ENCODE measurements around the gene PTPRN2. TPM values are rescaled to one million over a fixed set of nuclear protein-coding genes. Genes with fewer than 3 reads are reported as not detected.

PTPRN2 gene
- total and polyA plus RNA-seq, 2 of the 8 experiments (the other 6 are each of a cell fraction or from before 2014, with no cell fraction given), result 2.6 to 4.5 TPM

DNA sequence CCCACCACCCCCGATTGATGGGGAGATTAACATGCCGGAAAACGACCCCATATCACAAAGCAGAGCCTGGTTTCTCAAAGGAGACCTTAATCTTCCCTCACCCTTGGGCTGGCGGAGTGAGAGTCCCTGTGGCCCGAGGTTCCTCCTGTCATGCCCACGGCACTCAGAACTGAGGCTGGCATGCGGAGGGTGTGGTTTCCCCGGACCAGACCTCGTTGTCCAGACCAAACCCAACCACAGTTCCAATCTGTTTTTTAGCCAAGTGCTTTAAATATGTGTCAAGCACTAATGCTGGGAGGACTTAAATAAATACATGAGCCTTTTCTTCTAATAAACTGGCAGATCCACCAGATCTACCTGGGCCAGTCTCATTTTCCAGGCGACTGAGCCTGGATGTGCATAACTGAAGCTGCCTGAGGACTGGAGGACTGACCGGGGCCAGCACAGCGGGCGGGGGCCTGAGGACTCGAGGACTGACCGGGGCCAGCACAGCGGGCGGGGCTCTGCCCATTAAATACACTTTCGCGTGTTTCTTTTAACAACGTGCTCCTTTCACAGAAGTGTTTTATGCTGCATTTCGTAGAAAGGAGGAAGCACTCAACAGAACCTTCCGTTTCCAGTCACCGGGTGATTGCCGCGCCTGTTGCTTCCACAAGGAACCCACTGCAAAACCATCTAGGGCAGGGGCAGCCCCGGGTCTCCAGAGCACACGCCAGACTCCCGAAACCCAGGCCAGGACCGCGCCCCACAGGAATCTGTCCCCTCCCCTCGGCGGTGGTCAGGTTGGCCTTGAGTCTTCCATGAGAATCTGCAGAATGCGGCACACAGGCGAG is 334.6 kb downstream of the PTPRN2 start:
- Histone ChIP-seq H3K79me1 (ENCODE audit: low read depth, low read length) (peaks cover 2% of the 10 kb centered on the region; the same call in 1 of the 2 replicates), H4K20me1 (replicated peaks in 1 of 2; ENCODE audit: control insufficient read depth in 1 of 2, insufficient read depth in 2 of 2, low read length in 2 of 2) (peaks cover 0 to 6% of the 10 kb centered on the region in 2 experiments), H3K56ac (replicated peaks; ENCODE audit: insufficient read length, low read depth, low read length) (no peak overlapping the region), H2BK5ac (ENCODE audit: low read depth, low read length) (no peak overlapping the region), H3K36me3 (ENCODE audit: control insufficient read depth in 2 of 4, insufficient read depth in 4 of 4, low read length in 3 of 4) (no peaks in the 10 kb centered on the region; a peak in 1 of 8 replicates), H2BK20ac (ENCODE audit: low read length) (no peak overlapping the region), H2BK15ac (ENCODE audit: low read length) (no peak overlapping the region), H2BK12ac (ENCODE audit: low read depth, low read length) (no peak overlapping the region), H3K27me3 (replicated peaks in 1 of 4; ENCODE audit: control insufficient read depth in 3 of 4, extremely low read depth in 1 of 4, insufficient read depth in 3 of 4, low read length in 3 of 4) (no peaks in the 10 kb centered on the region), H3K4ac (replicated peaks; ENCODE audit: insufficient read length, low read depth, low read length) (no peak overlapping the region), H3K14ac (ENCODE audit: insufficient read length) (no peak overlapping the region), H4K91ac (replicated peaks; ENCODE audit: insufficient read length, low read length) (no peak overlapping the region), H3K9me3 (ENCODE audit: insufficient read depth in 2 of 2, low read depth in 1 of 2, low read length in 1 of 2) (peaks cover 28 to 62% of the 10 kb centered on the region in 2 experiments), H3K4me2 (ENCODE audit: insufficient read depth in 1 of 2, low read depth in 2 of 2, low read length in 2 of 2) (no peak overlapping the region), H2AFZ (ENCODE audit: low read length) (no peak overlapping the region), H3K9ac (replicated peaks in 1 of 4; ENCODE audit: extremely low read depth in 1 of 4, low read depth in 3 of 4, low read length in 3 of 4) (no peak overlapping the region), H2AK5ac (ENCODE audit: low read depth, low read length) (no peak overlapping the region), H3K79me2 (ENCODE audit: control insufficient read depth in 1 of 2, insufficient read depth in 2 of 2, low read length in 2 of 2) (no peaks in the 10 kb centered on the region), H4K8ac (ENCODE audit: extremely low read depth, insufficient read depth, low read length) (no peak overlapping the region), H3K27ac (ENCODE audit: low read depth, low read length) (no peak overlapping the region), H3K23me2 (ENCODE audit: low read depth, low read length) (peaks cover 6% of the 10 kb centered on the region), H4K5ac (ENCODE audit: insufficient read length, low read depth, low read length) (no peak overlapping the region), H3K23ac (ENCODE audit: insufficient read length) (no peak overlapping the region), H3K4me3 (ENCODE audit: extremely low read depth in 1 of 4, insufficient read depth in 2 of 4, low read depth in 3 of 4, low read length in 4 of 4) (no peak overlapping the region), H3K18ac (ENCODE audit: extremely low read depth, low read length) (no peak overlapping the region; the same call in 1 of the 2 replicates), H2BK120ac (replicated peaks; ENCODE audit: low read depth, low read length) (no peak overlapping the region), H3K4me1 (replicated peaks in 1 of 4; ENCODE audit: control insufficient read depth in 3 of 4, insufficient read depth in 4 of 4, low read length in 3 of 4) (no peaks in the 10 kb centered on the region; a peak in 1 of 7 replicates)
- DNase-seq (ENCODE audit: low read depth in 1 of 2, low spot score in 2 of 2), result peak in 1 of 2 experiments; percentile 37
- 85% methylated on average over 33 of the region's 34 CpGs; no CpG with 5 or more reads in 1 of the 2 experiments for WGBS, 2 experiments (ENCODE audit: extremely low coverage in 1 of 2, insufficient coverage in 1 of 2, insufficient read length in 1 of 2, insufficient replicate concordance in 2 of 2, low coverage in 1 of 2, low lambda C conversion rate in 2 of 2, missing lambda C conversion rate in 1 of 2)
- ChIA-PET CTCF (ENCODE audit: partially characterized antibody) (no interaction called here), POLR2A (ENCODE audit: partially characterized antibody) (no interaction called here)
- no peak for FAIRE-seq
- no peak for TF ChIP-seq POLR2A (IDR thresholded peaks at IDR 0.05; ENCODE audit: control extremely low read depth in 1 of 2, low read depth in 2 of 2, low read length in 2 of 2)
- no peak for TF ChIP-seq SP2 (IDR thresholded peaks at IDR 0.05; ENCODE audit: low read length)
- TF ChIP-seq, protein P1, sequence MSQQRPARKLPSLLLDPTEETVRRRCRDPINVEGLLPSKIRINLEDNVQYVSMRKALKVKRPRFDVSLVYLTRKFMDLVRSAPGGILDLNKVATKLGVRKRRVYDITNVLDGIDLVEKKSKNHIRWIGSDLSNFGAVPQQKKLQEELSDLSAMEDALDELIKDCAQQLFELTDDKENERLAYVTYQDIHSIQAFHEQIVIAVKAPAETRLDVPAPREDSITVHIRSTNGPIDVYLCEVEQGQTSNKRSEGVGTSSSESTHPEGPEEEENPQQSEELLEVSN (IDR thresholded peaks at IDR 0.05), result no peak
- TF ChIP-seq, protein P2, sequence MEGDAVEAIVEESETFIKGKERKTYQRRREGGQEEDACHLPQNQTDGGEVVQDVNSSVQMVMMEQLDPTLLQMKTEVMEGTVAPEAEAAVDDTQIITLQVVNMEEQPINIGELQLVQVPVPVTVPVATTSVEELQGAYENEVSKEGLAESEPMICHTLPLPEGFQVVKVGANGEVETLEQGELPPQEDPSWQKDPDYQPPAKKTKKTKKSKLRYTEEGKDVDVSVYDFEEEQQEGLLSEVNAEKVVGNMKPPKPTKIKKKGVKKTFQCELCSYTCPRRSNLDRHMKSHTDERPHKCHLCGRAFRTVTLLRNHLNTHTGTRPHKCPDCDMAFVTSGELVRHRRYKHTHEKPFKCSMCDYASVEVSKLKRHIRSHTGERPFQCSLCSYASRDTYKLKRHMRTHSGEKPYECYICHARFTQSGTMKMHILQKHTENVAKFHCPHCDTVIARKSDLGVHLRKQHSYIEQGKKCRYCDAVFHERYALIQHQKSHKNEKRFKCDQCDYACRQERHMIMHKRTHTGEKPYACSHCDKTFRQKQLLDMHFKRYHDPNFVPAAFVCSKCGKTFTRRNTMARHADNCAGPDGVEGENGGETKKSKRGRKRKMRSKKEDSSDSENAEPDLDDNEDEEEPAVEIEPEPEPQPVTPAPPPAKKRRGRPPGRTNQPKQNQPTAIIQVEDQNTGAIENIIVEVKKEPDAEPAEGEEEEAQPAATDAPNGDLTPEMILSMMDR (IDR thresholded peaks at IDR 0.05; ENCODE audit: control extremely low read depth in 1 of 3, insufficient read depth in 1 of 3, low read depth in 1 of 3, low read length in 3 of 3), result no peak
- TF ChIP-seq EZH2 (IDR thresholded peaks at IDR 0.05; ENCODE audit: low read depth, low read length, severe bottlenecking), result no peak
- no peak for TF ChIP-seq TBP (IDR thresholded peaks at IDR 0.05; ENCODE audit: low read depth, low read length)
- no peak for TF ChIP-seq BRCA1 (IDR thresholded peaks at IDR 0.05; ENCODE audit: low read depth, low read length)
- TF ChIP-seq BCL11A (IDR thresholded peaks at IDR 0.05; ENCODE audit: low read depth in 2 of 2, low read length in 2 of 2), result no peak
- TF ChIP-seq GABPA (IDR thresholded peaks at IDR 0.05; ENCODE audit: borderline replicate concordance, insufficient read depth, low read length), result no peak

All from H1 (cell line).